Endothelial cell (in vitro differentiated cells): Measurements from ENCODE around the gene NTN1. TPM values are rescaled to one million over a fixed set of nuclear protein-coding genes. Genes with fewer than 3 reads are reported as not detected.

Source experiments
- DNase-seq: peaks from one replicate; pipeline ENCODE4 v3.0.0; 2021; ENCODE audit warnings: low spot score
- H3K27ac Mint-ChIP-seq: one replicate; pipeline ENCODE4 v1.8.0; 2021; ENCODE audit warnings: mixed read lengths, inconsistent platforms; ENCODE audit not compliant: unreplicated experiment
- H3K27me3 Mint-ChIP-seq: one replicate; pipeline ENCODE4 v1.8.0; 2021; ENCODE audit warnings: mild to moderate bottlenecking, moderate library complexity, mixed read lengths, inconsistent platforms; ENCODE audit not compliant: unreplicated experiment
- H3K36me3 Mint-ChIP-seq: one replicate; pipeline ENCODE4 v1.8.0; 2021; ENCODE audit warnings: mild to moderate bottlenecking, low read depth, mixed read lengths, inconsistent platforms; ENCODE audit not compliant: unreplicated experiment
- H3K4me1 Mint-ChIP-seq: one replicate; pipeline ENCODE4 v1.8.0; 2021; ENCODE audit warnings: mild to moderate bottlenecking, mixed read lengths, inconsistent platforms; ENCODE audit not compliant: unreplicated experiment
- H3K4me3 Mint-ChIP-seq: one replicate; pipeline ENCODE4 v1.8.0; 2021; ENCODE audit warnings: mild to moderate bottlenecking, mixed read lengths, inconsistent platforms; ENCODE audit not compliant: unreplicated experiment
- H3K9me3 Mint-ChIP-seq: one replicate; pipeline ENCODE4 v1.8.0; 2021; ENCODE audit warnings: mixed read lengths, inconsistent platforms; ENCODE audit not compliant: unreplicated experiment
- CTCF ChIP-seq: fragments of 200-600 bp; sonication (generic); IDR thresholded peaks from one replicate; pipeline ENCODE4 v1.5.0; 2021; ENCODE audit warnings: antibody characterized with exemption; ENCODE audit not compliant: unreplicated experiment
- total RNA-seq: library from RNA; stranded (reverse); fragmentation: NEBNext Ultra II Directional; extraction: Animal tissue kit (Norgen Biotek cat#: 25700); gene quantifications from one replicate; pipeline ENCODE4 v1.2.1, GENCODE V29; 2021; ENCODE audit not compliant: unreplicated experiment

The NTN1 gene
- total RNA-seq, 1 donor from 2014 or later = 6.6 TPM

DNA sequence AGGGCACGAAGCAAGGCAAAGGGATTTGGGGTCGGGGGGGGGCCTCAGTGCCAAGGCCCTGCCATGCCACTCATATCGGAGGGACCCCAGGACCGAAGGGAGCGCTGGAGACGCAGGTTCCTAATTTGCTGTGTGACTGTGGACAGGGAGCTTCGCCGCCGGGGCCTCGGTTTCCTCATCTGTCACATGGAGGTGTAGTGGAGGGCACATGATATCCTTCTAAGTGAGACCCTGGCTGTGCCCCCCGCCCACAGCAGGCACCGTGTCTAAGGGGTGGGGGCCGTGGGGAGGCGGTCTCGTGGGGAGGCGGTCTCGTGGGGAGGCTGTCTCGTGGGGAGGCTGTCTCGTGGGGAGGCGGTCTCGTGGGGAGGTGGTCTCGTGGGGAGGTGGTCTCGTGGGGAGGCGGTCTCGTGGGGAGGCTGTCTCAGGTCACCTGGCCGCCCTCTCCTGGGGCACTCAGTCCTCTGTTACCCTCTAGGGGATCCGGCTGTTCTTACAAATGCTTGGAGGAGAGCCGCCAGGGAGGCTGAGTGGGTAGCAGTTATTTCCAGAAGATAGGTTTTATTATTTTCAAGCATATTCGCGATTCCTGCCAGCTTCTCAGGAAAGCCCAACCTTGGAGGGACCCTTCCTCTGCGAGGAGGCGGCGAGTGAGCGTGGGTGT, 205.0 kb downstream of the NTN1 start:
- Mint-ChIP-seq H3K9me3 (no peaks in the 10 kb centered on the region), H3K27me3 (peaks cover 13% of the 10 kb centered on the region), H3K4me3 (no peak overlapping the region), H3K36me3 (no peaks in the 10 kb centered on the region), H3K27ac (no peak overlapping the region), H3K4me1 (peaks cover 14% of the 10 kb centered on the region)
- no peak for TF ChIP-seq CTCF
- DNase-seq = no peak

- Mint-ChIP-seq H3K27ac (no peak overlapping the region), H3K4me1 (peaks cover 14% of the 10 kb centered on the region), H3K4me3 (no peak overlapping the region), H3K36me3 (no peaks in the 10 kb centered on the region), H3K9me3 (no peaks in the 10 kb centered on the region), H3K27me3 (peaks cover 12% of the 10 kb centered on the region)
- no peak for TF ChIP-seq CTCF
- DNase-seq = no peak
Observed at GRCh38 chr17:9226794-9227135, 205.5 kb downstream of the NTN1 start.

DNA sequence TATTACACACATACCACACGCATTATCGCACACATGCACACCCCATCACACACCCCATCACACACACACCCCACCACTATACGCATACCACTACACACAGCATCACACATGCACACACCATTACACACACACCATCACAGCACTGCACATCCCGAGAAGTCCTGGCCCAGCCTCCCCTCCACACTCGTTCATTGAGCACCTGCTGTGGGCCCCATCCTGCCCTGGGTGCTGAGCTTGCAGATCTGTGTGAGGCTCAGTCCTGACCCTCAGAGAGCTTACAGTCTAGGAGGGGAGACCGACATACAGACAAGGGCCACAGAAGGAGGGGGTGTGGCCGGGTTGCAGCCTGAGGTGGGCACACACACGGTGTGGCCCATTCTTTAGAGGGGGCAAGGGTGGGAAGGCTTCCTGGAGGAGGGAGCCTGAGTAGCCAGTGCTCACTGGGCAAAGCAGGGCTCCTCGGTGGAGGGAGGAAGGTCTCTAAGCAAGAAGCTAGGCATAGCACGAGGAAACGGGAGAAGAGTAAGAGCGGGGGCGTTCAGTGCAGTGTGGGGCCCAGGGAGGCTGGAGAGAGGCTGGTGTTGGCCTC, 206.6 kb downstream of the NTN1 start:
- TF ChIP-seq CTCF = no peak
- Mint-ChIP-seq H3K27me3 (peaks cover 9% of the 10 kb centered on the region), H3K27ac (no peak overlapping the region), H3K9me3 (no peaks in the 10 kb centered on the region), H3K36me3 (no peaks in the 10 kb centered on the region), H3K4me3 (no peak overlapping the region), H3K4me1 (peaks cover 14% of the 10 kb centered on the region)
- no peak for DNase-seq

GRCh38 chr17:9228408-9229159, 207.3 kb downstream of the NTN1 start:
- Mint-ChIP-seq H3K27me3 (peaks cover 10% of the 10 kb centered on the region), H3K4me3 (no peak overlapping the region), H3K4me1 (peaks cover 14% of the 10 kb centered on the region), H3K9me3 (no peaks in the 10 kb centered on the region), H3K27ac (no peak overlapping the region), H3K36me3 (no peaks in the 10 kb centered on the region)
- DNase-seq = no peak
- TF ChIP-seq CTCF = no peak
